GM19043 (cell line): ENCODE data around the gene LRRK2.
"Not testable (repeated sequence)": the region's sequence is repeated elsewhere in the genome, so short reads cannot be mapped to it uniquely, and the experiment has no call there.

Source experiments
- ATAC-seq: cut with Tn5 transposase; IDR thresholded peaks from one replicate; pipeline ENCODE4 v1.9.1; 2021; ENCODE audit warnings: low read depth; ENCODE audit not compliant: unreplicated experiment

The LRRK2 gene

DNA sequence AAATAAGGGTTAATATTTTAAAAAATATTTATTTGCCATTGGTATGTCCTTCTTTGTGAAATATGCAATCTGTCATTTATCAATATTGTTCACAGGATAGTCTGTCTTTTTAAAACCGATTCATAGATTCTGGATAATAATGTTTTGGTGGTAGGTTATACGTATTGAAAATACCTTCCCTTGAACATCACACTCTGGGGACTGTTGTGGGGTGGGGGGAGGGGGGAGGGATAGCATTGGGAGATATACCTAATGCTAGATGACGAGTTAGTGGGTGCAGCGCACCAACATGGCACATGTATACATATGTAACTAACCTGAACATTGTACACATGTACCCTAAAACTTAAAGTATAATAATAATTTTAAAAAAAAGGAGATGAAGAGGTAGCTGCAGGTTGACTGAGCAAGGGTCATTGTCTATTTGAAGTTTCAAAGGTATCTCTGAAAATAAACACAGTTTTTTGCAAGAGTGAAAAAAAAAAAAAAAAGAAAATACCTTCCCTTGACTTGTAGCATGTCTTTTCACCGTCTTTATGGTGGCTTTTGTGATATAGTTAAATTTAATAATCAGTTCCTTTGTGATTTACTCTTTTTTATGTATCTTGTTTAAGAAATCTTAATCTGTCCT, 19.8 kb downstream of the LRRK2 start:
- not testable (repeated sequence) for ATAC-seq

DNA sequence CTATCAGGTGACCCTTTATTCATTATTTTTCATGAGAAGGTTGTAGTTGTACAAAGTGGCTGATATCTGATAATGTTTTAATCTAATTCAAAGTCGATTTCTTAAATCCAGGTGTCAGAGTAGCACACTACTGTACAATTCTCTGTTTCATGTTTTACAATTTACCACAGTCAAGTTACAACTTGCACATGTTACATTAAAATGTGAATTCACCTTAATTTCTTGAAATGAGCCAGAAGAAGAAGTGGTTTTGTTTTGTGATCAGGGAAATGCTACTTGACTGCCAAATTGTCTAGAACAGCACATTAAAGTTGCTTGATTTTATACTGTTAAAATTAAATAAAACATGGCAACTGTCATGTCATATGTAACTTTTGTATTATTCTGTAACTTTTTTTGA, 23.2 kb downstream of the LRRK2 start:
- ATAC-seq: no peak

DNA sequence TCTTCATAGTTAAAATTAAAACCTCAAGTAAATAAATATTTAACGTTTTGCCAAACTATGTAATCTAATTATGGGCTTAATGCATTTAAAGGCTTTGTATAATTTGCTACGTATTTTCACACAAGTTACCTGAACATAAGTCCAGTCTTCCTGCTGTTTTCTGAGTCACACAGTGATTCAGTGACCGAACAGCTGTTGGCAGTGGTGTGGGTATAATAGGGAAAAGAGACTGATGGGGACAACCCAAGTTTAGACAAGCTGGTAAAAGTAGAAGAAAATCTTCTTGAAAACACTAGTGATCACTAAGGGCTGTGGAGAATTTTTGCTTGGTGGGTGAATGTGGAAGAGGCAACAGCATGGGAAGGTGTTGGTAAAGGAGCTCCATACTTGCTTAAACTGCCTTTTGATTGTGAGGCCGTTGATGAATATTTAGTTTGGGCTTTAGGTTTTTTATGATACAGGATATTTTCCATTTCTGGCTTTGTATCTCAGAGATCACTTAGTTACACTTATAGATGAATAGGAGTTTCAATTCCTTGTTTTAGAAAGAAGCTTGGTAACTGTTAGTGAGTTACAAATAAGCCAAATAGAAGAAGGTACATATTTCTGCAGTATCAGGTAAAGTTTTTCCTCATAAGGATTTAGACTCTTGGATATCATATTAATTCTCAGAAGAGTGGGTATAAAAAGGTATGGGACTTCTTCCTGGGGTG, 23.9 kb downstream of the LRRK2 start:
- no peak for ATAC-seq

DNA sequence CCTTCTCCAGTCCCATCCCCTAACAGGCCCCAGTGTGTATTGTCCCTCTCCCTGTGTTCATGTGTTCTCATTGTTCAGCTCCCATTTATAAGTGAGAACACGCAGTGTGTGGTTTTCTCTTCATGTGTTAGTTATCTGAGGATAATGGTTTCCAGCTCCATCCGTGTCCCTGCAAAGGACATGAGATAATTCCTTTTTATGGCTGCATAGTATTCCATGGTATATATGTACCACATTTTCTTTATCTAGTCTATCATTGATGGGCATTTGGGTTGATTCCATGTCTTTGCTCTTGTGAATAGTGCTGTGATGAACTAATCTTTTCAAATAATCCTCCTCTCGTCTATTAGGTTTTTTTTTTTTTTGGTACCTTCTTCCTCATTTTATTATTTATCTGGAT, 25.9 kb downstream of the LRRK2 start:
- ATAC-seq: not testable (repeated sequence)

DNA sequence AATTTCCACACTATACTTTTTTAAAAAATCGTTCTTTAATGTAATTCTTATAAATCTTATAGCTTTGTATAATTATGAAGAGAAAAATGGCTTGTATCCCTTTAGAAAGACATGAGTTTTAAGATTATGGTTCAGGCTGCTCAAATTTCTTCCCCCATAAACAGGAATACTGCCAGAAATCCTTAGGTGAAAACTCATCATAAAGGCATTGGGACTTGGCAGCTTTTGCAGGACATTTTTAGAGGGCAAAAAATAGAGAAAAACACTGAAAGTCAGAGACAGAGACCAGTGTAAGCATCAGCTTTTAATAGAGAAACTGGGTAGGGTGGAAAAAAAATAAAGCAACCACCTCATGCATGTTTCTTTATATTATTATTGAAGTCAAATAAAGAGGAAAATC, 29.1 kb downstream of the LRRK2 start:
- no peak for ATAC-seq

DNA sequence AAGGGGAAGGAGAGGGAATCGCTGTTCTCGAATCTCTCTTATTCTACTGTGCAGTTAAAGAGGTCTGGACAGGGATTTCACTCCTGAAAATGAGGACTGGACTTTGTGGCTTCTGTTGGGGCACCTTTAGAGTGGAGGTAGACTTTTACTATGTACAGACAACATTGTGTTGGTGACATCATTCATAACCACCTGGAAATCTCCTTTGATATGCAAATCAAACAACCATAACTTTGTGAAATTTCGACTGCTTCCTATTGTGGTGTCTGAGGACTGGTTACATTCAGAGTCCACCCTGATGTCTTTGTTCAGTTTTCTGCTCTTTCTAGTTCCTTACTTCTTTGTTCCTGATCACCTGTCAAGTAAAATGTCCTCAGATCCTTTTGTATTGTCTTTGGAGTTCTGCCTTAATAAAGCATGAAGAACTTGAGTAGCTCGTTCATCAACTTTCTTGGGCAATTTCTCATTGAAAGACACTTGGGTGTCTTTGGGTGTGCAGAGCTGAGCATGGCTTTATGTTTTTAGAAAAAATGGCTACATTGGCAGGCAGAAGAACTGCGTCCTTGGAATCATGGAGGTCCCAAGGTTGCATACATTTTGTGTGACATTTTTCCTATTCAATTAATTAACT, 29.8 kb downstream of the LRRK2 start:
- no peak for ATAC-seq

DNA sequence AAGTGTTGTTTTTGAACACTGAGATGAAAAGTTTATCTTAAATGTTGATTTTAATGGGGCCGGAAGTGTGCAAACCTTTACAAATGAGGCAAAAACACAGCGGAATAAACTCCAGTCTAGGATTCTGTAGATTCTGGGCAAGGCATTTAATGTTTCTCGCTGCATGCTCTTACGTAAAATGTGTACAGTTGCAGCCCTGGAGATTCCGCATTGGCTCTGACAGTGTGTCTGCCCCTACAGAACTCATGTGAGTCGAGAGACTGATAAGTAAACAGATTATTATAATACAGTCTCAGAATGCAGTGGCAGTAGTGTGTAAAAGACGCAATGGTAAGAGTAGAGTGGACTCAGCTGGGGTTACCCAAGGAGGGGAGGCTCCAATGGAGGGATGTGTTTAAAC, 33.6 kb downstream of the LRRK2 start:
- ATAC-seq: no peak

DNA sequence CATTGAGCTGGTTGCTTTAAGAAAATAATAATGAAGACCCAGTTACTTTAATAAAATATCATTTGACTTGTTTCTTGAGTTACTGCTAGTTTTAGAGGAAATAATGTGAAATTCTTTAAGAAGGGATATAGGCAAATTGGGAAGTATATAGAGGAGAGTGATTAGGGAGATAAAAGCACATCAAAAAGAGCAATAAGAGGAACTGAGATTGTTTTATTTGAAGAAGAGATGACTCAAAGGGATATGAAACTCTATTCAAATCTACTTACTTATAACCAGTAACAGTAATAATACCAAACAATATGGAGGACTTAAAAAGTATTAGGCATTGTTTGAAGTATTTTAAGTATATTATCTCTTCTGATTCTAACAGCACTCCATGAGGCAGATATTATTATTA, 37.1 kb downstream of the LRRK2 start:
- peak; percentile 81 for ATAC-seq

DNA sequence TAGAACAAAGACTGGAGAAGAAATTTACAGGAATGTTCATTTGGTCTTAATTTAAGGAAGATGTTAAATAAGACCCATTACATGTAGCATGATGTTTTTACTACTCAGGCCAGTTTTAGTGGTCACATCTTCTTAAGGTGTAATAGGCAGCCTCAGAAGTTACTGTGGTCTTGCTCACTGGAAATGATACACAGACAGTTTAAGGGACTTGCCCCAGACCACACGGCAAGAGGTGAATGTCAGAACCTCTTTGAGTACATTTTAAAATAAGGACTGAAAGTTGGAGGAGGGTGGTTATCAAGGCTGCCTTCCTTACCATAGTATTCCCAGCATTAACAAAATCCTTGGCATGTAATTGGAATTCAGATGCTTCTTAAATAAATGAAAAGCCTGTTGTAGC, 37.9 kb downstream of the LRRK2 start:
- peak; percentile 68 for ATAC-seq

DNA sequence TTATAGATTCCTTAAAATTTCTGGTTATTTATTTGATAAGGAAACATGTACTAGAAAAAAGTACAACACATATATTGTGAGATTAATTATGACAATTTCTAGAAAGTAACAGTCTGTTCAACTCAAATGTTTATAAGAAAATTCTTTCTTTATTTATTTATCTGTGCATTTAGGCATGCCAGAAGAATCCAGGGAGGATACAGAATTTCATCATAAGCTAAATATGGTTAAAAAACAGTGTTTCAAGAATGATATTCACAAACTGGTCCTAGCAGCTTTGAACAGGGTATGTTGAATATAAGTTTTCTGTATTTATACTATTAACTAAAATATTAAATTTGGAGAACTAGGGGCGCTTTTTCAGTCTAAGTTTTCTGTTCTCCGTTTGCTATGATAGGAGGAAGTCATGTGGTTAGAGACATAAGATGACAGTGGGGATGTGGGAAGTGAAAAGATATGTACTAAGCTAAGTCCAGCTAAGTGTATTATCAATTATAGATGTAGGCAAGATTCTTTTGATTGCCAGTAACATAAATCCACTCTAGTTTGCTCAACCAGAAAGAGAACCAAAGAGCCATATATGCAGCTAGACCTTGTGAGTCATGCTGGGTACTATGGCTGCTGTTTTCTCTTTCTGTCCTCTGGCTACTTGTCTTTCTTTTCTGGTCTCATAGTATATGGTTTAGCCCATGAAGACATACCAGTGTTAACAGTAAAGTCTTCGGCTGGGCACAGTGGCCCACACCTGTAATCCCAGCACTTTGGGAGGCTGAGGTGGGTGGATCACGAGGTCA, 39.0 kb downstream of the LRRK2 start:
- ATAC-seq: peak; percentile 35

DNA sequence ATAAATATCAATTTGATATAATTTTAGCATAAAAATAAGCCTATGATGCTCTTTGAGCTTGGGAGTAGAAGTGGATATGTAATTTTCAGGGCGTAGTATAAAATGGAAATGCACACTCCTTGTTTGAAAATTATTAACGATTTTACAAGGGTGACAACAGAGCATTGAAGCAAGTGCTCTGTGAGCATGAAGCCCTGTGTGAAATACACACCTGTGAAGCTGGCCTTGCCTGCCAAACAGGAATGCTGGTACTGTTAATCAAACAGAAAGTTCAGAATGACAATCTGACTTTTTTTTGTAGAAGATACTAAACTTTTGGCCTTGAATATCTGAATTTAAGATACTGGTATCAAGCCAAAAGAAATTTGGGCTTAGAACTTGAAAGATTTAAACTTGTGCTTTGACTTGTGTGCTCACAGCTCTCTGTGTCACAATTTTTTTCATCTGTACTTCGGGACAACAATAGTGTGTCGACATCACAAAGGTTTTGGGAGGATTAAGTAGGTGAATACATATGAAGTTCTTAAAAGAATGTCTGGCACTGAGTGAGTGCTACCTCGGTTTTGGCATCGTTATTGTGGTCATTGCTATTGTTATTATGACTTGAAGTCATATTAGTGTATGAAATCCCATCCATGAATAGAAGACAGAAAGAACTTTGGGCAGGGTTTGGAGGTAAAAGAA, 47.3 kb downstream of the LRRK2 start:
- no peak for ATAC-seq

DNA sequence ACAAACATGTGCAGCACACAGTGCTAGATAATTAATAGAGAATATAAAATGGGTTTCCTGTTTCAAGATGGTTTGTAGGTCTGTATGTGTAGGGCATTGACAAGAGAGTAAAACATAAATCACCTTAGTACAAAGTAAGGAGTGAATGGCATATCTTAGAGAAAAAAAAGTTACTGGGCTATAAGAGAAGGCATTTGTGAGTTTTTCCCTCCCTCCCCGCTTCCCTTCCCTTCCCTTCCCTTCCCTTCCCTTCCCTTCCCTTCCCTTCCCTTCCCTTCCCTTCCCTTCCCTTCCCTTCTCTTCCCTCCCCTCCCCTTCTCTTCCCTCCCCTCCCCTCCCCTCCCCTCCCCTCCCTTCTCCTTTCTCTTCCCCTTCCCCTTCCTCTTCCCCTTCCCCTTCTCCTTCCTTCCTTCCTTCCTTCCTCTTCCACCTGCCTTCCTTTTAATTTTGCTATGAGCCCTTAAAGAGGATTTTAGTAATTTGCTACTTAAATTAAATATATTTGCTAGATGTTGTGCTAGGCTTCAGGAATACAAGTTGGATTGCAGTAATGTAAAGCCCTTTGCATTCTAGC, 57.1 kb downstream of the LRRK2 start:
- ATAC-seq: no peak

DNA sequence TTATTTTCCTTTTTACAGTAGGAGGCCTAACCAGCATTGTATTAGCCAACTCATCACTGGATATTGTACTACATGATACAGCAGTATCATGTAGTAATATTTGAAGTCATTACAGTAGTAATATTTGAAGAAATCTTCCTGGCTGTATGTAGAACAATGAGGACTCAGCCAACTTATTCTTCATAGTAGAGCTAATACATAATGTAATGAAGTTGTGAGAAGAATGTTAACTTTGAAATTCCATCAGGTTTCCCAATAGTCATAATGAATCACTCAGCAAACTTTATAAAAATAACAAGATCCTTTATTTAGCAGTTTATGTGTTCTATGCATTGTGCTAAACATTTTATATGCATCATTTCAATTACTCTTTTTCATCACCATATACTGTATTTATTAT, 61.8 kb downstream of the LRRK2 start:
- ATAC-seq: no peak

DNA sequence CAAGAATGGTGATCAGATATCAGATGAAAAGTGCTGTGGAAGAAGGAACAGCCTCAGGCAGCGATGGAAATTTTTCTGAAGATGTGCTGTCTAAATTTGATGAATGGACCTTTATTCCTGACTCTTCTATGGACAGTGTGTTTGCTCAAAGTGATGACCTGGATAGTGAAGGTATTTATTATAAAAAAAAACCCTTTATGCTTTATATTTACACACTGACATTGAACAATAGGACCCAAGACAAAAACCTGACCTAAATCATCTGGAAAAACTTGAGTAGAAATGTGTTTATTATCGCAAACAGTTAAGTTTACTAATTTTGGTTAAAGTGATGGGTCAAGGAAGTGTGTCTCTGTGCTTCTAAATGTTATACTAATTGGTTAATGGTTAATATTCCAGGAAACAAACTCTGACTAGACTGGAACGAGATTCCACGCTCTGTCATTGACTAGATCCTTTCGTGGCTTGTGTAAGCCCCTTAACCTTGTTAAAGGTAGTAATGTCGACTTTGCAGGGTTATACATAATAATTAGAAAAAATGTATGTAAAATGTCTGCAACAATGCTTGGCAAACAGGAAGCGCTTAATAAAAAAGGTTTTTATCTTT, 62.7 kb downstream of the LRRK2 start:
- no peak for ATAC-seq

DNA sequence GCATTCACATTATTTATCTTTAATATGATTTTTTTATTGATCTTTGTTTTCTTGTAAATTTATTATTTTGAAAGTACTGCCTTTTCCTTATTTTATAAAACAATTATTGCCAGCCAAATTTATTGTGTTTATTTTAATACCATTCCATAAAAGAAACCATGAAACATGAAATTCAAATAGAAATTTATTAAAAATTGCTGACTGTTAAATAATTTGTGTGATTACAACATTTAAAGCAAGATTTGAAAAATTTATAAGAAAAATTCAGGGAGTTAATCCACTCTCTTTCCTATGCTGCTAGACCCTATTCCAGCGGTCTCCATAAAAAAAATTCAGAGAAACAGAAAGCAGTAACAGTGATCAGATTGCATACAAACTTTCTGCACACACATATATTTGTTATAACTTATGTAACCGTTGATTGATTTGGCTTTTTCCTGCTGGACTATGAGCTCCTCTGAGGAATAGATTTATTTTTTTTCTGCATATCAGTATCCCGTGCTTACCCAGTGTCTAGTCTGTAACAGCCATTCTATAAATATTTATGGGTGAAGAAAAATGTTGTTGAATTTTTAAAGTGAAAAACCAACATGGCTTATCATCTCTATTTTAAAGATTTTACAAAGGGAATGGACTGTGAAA, 68.1 kb downstream of the LRRK2 start:
- no peak for ATAC-seq

DNA sequence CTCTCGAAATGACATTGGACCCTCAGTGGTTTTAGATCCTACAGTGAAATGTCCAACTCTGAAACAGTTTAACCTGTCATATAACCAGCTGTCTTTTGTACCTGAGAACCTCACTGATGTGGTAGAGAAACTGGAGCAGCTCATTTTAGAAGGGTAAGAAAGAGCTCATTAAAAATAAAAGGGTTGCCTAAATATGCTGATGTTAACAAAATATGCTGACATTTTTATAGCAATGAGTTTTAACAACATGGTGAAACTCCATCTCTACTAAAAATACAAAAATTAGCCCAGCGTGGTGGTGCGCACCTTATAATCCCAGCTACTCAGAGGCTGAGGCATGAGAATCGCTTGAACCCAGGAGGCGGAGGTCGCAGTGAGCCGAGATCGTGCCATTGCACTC, 73.5 kb downstream of the LRRK2 start:
- ATAC-seq: no peak

DNA sequence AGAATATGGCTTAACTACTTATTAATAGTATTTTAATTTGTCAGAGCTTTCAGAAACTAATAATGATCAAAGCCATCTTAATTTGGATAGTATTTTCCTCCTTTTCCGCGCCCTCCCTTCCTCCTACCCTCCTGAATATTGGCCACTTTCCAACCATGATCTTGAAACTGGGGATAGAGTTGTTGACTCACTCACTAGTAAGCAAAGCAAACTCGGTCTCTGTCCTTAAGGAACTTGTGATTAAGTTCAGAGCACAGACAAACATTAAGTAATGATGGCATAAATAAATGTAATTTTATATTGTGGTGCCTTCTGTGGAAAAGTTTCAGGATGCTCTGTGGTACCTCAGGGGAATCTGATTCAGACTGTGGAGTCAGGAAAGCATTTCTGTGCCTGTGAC, 75.7 kb downstream of the LRRK2 start:
- ATAC-seq: no peak

DNA sequence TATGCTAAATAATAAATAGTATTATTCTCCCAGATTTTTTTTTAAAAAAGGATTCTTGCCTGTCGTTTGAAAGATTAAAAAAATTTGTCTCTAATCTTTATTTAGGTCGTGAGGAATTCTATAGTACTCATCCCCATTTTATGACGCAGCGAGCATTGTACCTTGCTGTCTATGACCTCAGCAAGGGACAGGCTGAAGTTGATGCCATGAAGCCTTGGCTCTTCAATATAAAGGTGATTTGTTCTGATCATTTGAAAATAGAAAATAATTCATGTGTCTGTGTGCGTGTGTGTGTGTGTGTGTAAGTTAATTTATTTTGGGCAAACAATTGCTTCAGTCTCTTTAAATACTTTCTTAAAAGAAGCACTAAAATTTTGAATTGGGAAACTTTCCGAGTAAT, 84.2 kb downstream of the LRRK2 start:
- ATAC-seq: no peak

DNA sequence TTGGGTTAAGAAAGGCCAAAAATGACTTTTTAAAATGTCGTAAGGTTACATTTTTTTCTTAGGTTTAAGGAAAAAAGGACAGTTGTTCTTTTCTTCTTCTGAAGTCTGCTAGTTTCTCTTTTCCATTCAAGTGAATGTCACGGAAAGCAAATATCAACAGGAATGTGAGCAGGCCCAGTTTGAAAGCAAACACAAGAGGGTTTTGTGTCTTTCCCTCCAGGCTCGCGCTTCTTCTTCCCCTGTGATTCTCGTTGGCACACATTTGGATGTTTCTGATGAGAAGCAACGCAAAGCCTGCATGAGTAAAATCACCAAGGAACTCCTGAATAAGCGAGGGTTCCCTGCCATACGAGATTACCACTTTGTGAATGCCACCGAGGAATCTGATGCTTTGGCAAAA, 85.4 kb downstream of the LRRK2 start:
- no peak for ATAC-seq

DNA sequence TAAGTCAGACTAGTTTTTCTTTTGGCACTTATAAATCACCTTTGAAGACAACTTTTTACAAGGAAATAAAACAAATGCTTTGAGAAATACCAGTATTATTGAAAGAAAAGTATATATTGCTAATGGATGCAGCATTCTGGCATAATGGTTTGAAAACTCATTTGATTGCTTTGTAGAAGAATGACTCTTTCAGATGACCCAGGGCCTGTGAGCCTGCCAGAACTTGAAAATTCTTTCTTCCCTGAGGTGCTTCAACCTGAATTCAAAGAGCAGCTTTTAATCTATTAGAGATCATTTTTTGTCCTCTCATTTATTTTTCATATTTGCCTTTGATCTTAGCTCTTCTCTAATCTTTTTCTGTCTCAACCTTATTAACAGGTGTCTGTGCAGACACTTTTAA, 87.4 kb downstream of the LRRK2 start:
- ATAC-seq: no peak
